ENCODE results near the gene FRAS1.

- no peak for TF ChIP-seq RARB (CRISPR knock-in tag; IDR thresholded peaks at IDR 0.05)
- TF ChIP-seq EP300 (IDR thresholded peaks at IDR 0.05): no peak
- no peak for TF ChIP-seq REST (IDR thresholded peaks at IDR 0.05)
- no peak for TF ChIP-seq POLR2A (IDR thresholded peaks at IDR 0.05; ENCODE audit: low read length)
- TF ChIP-seq MAZ (IDR thresholded peaks at IDR 0.05; ENCODE audit: borderline replicate concordance, low read depth, low read length): no peak
- TF ChIP-seq JUN (IDR thresholded peaks at IDR 0.05): no peak
- no peak for TF ChIP-seq NR3C1 (IDR thresholded peaks at IDR 0.05)
- TF ChIP-seq RCOR1 (IDR thresholded peaks at IDR 0.05; ENCODE audit: low read depth, low read length): no peak
- TF ChIP-seq CTCF (IDR thresholded peaks at IDR 0.05): no peak
Observed at GRCh38 chr4:78099058-78099457, 41.9 kb downstream of the FRAS1 start.
